ENCODE results near the gene ADAMTSL4. TPM values are rescaled to one million over a fixed set of nuclear protein-coding genes. Genes with fewer than 3 reads are reported as not detected.
A peak's percentile ranks its signal among the peaks of the same experiment; 100 is the strongest.

ADAMTSL4 gene
- total RNA-seq, result 85.3 TPM

GRCh38 chr1:150548632-150549495 is at the start of gene ADAMTSL4:
Gene ADAMTSL4 (plus strand): TSS chr1:150549408. CDS start chr1:150552289, 2,881 bp downstream.
- Histone ChIP-seq H3K4me1 (peaks cover 26 to 43% of the 10 kb centered on the region in 2 donors), H3K27me3 (no peaks in the 10 kb centered on the region), H3K4me3 (peak within 1 kb of the TSS; percentile 70 to 88), H3K36me3 (no peaks in the 10 kb centered on the region), H3K27ac (peak within 1 kb of the TSS; percentile 97 to 100), H3K9me3 (no peaks in the 10 kb centered on the region)
- intact Hi-C loops (cut with DNase I), result loop anchor here (2.0 to 5.0 kb wide), 2 partner anchors 62 to 87 kb away; partner anchors contain the start of gene TARS2
- DNase-seq (ENCODE audit: low spot score in 2 of 2), result peak in 1 of 2 donors; percentile 87
- TF ChIP-seq CTCF (IDR thresholded peaks at IDR 0.05), result peak in 1 of 3 experiments; percentile 33

- DNase-seq (ENCODE audit: low spot score in 2 of 2), result no peak
- Histone ChIP-seq H3K4me3 (no peak overlapping the region), H3K27ac (no peak overlapping the region), H3K9me3 (no peaks in the 10 kb centered on the region), H3K27me3 (no peaks in the 10 kb centered on the region), H3K4me1 (peaks cover 0 to 4% of the 10 kb centered on the region in 2 donors), H3K36me3 (peaks cover 16 to 42% of the 10 kb centered on the region in 2 donors)
- intact Hi-C loops (cut with DNase I), result no loop called here
- no peak for TF ChIP-seq CTCF (IDR thresholded peaks at IDR 0.05)
These were observed 43.8 kb upstream of the ADAMTSL4 start for GRCh38 chr1:150505431-150505830.

GRCh38 chr1:150507912-150508864 is 41.0 kb upstream of the ADAMTSL4 start, which contains the start of gene ECM1:
Gene ECM1 (plus strand): TSS chr1:150508109. CDS start chr1:150508210, 101 bp downstream.
- intact Hi-C loops (cut with DNase I), result no loop called here
- Histone ChIP-seq H3K27ac (peak within 1 kb of the TSS; percentile 48 to 73), H3K9me3 (no peaks in the 10 kb centered on the region), H3K27me3 (no peaks in the 10 kb centered on the region), H3K4me3 (peak within 1 kb of the TSS; percentile 0 to 16), H3K36me3 (peaks cover 14 to 27% of the 10 kb centered on the region in 2 donors), H3K4me1 (peaks cover 0 to 4% of the 10 kb centered on the region in 2 donors)
- peak; percentile 17 to 75 for DNase-seq (ENCODE audit: low spot score in 2 of 2)
- TF ChIP-seq CTCF (IDR thresholded peaks at IDR 0.05), result no peak

GRCh38 chr1:150508982-150509381 is 40.2 kb upstream of the ADAMTSL4 start:
- Histone ChIP-seq H3K4me3 (no peak overlapping the region), H3K9me3 (no peaks in the 10 kb centered on the region), H3K4me1 (peaks cover 0 to 4% of the 10 kb centered on the region in 2 donors), H3K27ac (peak overlapping the region in 1 of 2 donors; percentile 48), H3K27me3 (no peaks in the 10 kb centered on the region), H3K36me3 (peaks cover 14 to 27% of the 10 kb centered on the region in 2 donors)
- intact Hi-C loops (cut with DNase I), result no loop called here
- TF ChIP-seq CTCF (IDR thresholded peaks at IDR 0.05), result no peak
- no peak for DNase-seq (ENCODE audit: low spot score in 2 of 2)

GRCh38 chr1:150511551-150511950 is 37.7 kb upstream of the ADAMTSL4 start:
- peaks cover 0 to 9% of the 10 kb centered on the region in 2 donors for H3K36me3 ChIP-seq
- intact Hi-C loops (cut with DNase I), result no loop called here
- no peaks in the 10 kb centered on the region for H3K27me3 ChIP-seq
- peaks cover 0 to 12% of the 10 kb centered on the region in 2 donors for H3K4me1 ChIP-seq
- H3K27ac ChIP-seq, result no peak overlapping the region
- no peak overlapping the region for H3K4me3 ChIP-seq
- DNase-seq (ENCODE audit: low spot score in 2 of 2), result no peak
- H3K9me3 ChIP-seq, result no peaks in the 10 kb centered on the region
- TF ChIP-seq CTCF (IDR thresholded peaks at IDR 0.05), result no peak

All from ascending aorta (tissue), 2 donors.